ENCODE results near the gene PEX5L.

PEX5L gene

DNA sequence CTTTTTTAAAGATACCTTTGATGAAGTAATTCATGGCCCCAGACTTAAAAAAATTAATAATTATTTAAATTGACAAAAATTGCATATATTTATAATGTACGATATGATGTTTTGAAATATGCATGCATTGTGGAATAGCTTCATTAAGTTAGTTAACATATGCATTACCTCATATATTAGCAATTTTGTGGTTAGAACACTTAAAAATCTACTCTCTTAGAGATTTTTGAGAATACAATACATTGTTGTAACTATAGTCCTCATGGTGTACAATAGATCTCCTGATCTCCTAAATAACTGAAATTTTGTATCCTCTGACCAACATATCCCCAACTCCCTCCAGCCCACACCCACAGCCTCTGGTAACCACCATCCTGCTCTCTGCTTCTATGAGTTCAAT lies 104.1 kb downstream of the PEX5L start:
- TF ChIP-seq POLR2AphosphoS5 (IDR thresholded peaks at IDR 0.05; ENCODE audit: low read depth, low read length) (no peak), TAF1 (IDR thresholded peaks at IDR 0.05; ENCODE audit: borderline replicate concordance, low read depth, low read length) (no peak), POLR2A (IDR thresholded peaks at IDR 0.05; ENCODE audit: low read depth, low read length) (no peak)
- DNase-seq (ENCODE audit: insufficient read length) (no peak), FAIRE-seq (no peak)

DNA sequence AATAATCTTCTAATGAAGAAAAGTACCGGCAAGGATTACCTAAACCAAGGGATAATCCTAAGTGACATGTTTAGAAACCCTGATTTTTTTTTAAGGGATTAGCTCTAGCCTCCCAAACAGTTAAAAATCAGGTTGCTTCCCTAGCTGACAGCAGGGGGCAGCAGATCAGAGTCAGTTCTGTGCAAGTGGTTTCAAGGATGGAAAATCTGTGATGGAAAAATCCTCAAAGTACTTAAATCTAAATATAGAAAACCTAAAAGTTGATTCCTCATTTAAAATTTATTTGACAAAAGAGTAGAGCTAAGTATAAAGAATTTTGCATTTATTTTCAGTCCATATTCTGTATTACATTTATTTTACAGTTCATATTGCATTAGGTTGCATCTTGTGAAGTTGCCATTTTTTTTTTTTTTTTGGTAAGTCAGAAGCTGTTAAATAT lies 107.6 kb downstream of the PEX5L start:
- FAIRE-seq (no peak), DNase-seq (ENCODE audit: insufficient read length) (no peak)
- TF ChIP-seq POLR2A (IDR thresholded peaks at IDR 0.05; ENCODE audit: low read depth, low read length) (no peak), POLR2AphosphoS5 (IDR thresholded peaks at IDR 0.05; ENCODE audit: low read depth, low read length) (no peak), TAF1 (IDR thresholded peaks at IDR 0.05; ENCODE audit: borderline replicate concordance, low read depth, low read length) (no peak)

DNA sequence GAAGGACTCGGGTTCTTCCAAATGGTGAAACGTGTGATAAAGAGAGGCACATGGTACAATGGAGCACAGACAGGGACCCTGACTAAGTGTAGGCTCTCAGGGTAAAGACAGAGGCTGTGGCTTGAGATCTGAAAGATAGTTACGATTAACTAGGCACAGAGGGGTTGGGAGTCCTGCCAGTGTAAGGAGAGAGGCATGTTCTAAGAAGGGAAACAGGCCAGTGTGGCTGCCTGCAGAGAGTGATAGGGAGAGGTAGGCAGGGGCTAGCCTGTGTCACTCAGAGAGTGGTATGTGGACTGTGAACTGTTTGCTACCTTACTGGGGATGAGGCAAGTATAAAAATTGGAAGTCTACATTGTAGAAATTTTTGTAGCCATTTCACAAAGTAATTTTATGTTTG lies 109.5 kb downstream of the PEX5L start:
- TF ChIP-seq TAF1 (IDR thresholded peaks at IDR 0.05; ENCODE audit: borderline replicate concordance, low read depth, low read length) = no peak
- no peak for TF ChIP-seq POLR2A (IDR thresholded peaks at IDR 0.05; ENCODE audit: low read depth, low read length)
- no peak for TF ChIP-seq POLR2AphosphoS5 (IDR thresholded peaks at IDR 0.05; ENCODE audit: low read depth, low read length)
- no peak for FAIRE-seq
- DNase-seq (ENCODE audit: insufficient read length) = no peak

DNA sequence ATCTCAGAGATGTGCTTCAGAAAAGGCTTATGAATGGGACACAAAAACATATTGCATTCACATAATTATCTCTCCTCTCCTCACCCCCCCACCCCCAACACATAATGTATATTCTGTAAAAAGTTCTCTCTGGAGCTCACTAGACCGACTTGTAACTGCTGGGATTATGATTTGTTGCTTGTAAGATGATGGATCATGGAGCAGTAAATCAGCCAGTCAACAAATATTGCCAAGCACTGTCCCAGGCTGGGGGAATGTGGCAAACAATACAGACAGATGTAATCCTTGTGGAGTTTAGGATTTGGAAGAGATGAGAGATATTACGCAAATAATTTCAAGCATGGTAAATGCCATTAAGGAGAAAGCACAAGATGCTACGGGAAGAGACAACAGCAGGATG lies 114.8 kb downstream of the PEX5L start:
- FAIRE-seq (no peak), DNase-seq (ENCODE audit: insufficient read length) (no peak)
- TF ChIP-seq POLR2A (IDR thresholded peaks at IDR 0.05; ENCODE audit: low read depth, low read length) = no peak
- TF ChIP-seq POLR2AphosphoS5 (IDR thresholded peaks at IDR 0.05; ENCODE audit: low read depth, low read length) = no peak
- TF ChIP-seq TAF1 (IDR thresholded peaks at IDR 0.05; ENCODE audit: borderline replicate concordance, low read depth, low read length) = no peak

DNA sequence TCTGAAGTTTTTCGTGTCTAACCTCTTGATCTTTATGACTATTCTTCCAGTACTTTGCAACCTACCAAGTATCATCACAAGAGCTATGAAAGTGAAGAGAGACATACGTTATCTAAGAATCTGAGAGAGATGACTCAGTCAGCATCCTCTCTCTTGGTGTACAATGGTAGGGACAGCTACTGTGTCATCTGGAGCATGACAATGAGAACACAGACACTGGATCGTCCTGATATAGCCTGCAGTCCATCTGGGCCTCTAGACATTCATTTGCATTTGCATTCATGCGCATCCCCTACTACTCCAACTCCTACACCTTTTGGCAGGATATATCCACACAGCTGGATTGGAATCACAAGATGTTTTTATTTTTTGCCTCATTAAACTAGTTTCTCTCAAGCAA lies 115.2 kb downstream of the PEX5L start:
- no peak for DNase-seq (ENCODE audit: insufficient read length)
- TF ChIP-seq POLR2AphosphoS5 (IDR thresholded peaks at IDR 0.05; ENCODE audit: low read depth, low read length) (no peak), TAF1 (IDR thresholded peaks at IDR 0.05; ENCODE audit: borderline replicate concordance, low read depth, low read length) (no peak), POLR2A (IDR thresholded peaks at IDR 0.05; ENCODE audit: low read depth, low read length) (no peak)
- FAIRE-seq = no peak

DNA sequence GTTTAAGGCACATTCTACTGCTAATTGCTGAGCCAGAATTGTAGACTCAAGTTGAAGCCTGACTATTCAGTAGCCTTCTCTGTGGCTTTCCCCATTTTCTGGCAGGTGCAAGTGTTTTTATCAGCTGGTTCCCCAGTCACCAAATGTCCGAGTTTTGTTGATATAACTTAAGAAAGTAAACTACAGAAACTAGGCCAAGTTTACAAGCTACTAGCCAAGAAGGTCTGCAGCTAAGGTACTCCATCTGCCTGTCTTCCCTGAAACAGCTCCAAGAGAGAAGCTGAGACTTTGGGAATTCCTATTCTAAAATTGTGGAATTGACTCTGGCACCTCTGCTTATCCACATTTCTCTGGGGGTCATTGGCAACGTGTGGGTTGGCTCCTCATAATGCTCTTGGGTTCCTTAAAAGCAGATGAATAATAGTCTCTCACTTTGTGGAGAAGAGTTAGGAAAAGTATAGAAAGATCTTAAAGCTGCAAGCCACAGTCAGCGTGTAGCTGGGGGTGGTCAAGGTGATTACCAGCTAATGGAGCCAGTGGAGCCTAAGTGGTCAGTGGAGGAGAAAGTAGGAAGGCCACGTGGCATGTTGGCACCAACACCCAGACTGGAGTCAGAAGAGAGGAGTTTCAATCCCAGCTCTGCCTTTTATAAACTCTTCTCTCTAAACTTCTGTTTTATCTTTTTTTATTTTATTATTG lies 128.8 kb downstream of the PEX5L start:
- FAIRE-seq (no peak), DNase-seq (ENCODE audit: insufficient read length) (no peak)
- TF ChIP-seq POLR2A (IDR thresholded peaks at IDR 0.05; ENCODE audit: low read depth, low read length) (no peak), POLR2AphosphoS5 (IDR thresholded peaks at IDR 0.05; ENCODE audit: low read depth, low read length) (no peak), TAF1 (IDR thresholded peaks at IDR 0.05; ENCODE audit: borderline replicate concordance, low read depth, low read length) (no peak)

DNA sequence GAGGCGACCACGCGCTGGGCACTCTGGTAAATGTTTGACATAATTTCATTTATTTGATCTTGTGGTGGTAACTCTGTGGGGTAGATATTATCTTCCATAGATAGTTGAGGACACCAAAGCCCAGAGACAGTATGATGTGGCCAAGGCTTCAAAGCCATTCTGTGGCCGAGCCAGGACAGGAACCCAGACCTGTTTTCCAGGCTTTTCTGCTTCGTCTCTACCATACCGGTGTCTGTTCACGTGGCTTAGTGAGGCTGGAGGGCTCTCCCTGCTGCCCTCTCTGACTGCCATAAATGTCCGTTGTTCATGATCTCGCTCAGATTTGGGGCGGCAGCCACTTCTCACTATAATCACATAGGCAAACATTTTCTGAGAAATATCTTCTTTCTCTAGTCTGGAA lies 134.7 kb downstream of the PEX5L start:
- DNase-seq (ENCODE audit: insufficient read length) = no peak
- FAIRE-seq = no peak
- no peak for TF ChIP-seq POLR2AphosphoS5 (IDR thresholded peaks at IDR 0.05; ENCODE audit: low read depth, low read length)
- no peak for TF ChIP-seq POLR2A (IDR thresholded peaks at IDR 0.05; ENCODE audit: low read depth, low read length)
- no peak for TF ChIP-seq TAF1 (IDR thresholded peaks at IDR 0.05; ENCODE audit: borderline replicate concordance, low read depth, low read length)

DNA sequence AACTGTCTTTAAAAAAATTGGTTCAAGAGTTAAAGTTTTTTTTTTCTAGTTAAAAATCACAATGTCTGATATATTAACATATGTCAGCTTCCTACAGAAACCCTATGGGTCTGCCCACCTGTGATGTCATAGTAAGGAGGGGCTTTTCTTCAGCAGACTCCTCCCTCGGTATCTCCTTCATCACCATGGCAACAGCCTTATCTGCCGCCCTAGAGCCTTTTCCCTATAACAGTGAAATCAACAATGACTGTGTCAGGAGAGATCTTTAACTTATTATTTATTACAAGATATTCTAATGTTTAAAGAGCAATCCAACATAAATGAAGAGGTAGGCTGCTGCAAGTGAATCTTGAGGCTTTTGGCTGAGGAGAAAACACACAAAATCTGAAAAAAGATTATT lies 138.7 kb downstream of the PEX5L start:
- FAIRE-seq (no peak), DNase-seq (ENCODE audit: insufficient read length) (no peak)
- no peak for TF ChIP-seq POLR2AphosphoS5 (IDR thresholded peaks at IDR 0.05; ENCODE audit: low read depth, low read length)
- no peak for TF ChIP-seq POLR2A (IDR thresholded peaks at IDR 0.05; ENCODE audit: low read depth, low read length)
- TF ChIP-seq TAF1 (IDR thresholded peaks at IDR 0.05; ENCODE audit: borderline replicate concordance, low read depth, low read length) = no peak

DNA sequence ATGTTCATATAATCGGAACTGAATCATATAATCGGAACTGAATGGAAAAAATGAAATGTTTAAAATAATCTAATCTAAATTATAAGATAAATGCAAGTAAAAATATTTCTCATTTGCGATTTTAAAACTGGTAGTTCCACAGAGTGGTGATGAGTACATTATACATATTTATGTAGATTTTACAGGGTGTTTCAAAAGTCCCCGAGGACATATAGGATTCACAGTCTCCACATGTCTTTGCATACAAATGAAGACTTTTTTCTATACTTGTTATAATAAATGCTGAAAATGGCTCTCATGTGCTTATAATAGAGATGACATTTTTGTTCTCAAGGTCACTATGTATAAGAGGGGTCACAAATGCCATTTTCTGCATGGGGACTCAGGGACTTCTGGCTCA lies 139.5 kb downstream of the PEX5L start:
- DNase-seq (ENCODE audit: insufficient read length) = no peak
- FAIRE-seq = no peak
- no peak for TF ChIP-seq POLR2A (IDR thresholded peaks at IDR 0.05; ENCODE audit: low read depth, low read length)
- TF ChIP-seq TAF1 (IDR thresholded peaks at IDR 0.05; ENCODE audit: borderline replicate concordance, low read depth, low read length) = no peak
- TF ChIP-seq POLR2AphosphoS5 (IDR thresholded peaks at IDR 0.05; ENCODE audit: low read depth, low read length) = no peak

DNA sequence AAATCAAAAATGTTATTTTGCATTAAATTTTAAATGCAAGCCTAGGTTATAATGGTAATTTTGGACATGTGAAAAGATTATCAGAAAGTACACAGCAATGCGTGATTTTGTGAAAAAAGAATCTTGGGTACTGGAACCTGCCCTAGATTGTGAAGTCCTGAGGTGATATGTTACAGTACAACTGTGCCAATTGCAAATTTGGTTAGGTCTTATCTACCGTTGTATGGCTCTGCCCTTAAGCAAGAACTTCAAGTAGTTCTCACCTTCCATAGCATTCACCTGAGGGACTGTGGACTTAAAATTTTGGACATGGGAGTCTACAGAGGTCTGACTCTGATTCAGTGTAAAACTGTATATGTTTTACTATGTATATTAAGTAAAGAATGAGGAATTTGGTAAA lies 140.2 kb downstream of the PEX5L start:
- FAIRE-seq (no peak), DNase-seq (ENCODE audit: insufficient read length) (no peak)
- TF ChIP-seq POLR2AphosphoS5 (IDR thresholded peaks at IDR 0.05; ENCODE audit: low read depth, low read length) (no peak), TAF1 (IDR thresholded peaks at IDR 0.05; ENCODE audit: borderline replicate concordance, low read depth, low read length) (no peak), POLR2A (IDR thresholded peaks at IDR 0.05; ENCODE audit: low read depth, low read length) (no peak)

DNA sequence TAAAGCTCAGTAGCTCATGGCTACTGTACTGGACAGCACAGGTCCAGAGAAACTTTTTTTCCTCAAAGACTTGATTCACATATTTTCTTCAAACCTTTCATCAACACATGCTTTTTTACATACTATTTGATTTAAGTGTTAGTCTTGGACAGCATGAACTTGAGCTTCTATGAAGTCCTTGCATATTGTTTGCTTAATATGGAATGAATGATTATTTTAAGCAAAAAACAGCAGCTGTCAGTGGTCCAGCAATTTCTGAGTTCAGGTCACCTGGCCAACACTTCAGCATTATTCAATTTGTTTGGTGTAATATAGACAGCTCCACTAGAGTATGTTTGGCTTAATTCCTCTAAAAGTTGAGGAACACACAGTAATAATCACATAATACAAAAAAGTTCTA lies 141.4 kb downstream of the PEX5L start:
- no peak for FAIRE-seq
- TF ChIP-seq POLR2AphosphoS5 (IDR thresholded peaks at IDR 0.05; ENCODE audit: low read depth, low read length) (no peak), POLR2A (IDR thresholded peaks at IDR 0.05; ENCODE audit: low read depth, low read length) (no peak), TAF1 (IDR thresholded peaks at IDR 0.05; ENCODE audit: borderline replicate concordance, low read depth, low read length) (no peak)
- no peak for DNase-seq (ENCODE audit: insufficient read length)

DNA sequence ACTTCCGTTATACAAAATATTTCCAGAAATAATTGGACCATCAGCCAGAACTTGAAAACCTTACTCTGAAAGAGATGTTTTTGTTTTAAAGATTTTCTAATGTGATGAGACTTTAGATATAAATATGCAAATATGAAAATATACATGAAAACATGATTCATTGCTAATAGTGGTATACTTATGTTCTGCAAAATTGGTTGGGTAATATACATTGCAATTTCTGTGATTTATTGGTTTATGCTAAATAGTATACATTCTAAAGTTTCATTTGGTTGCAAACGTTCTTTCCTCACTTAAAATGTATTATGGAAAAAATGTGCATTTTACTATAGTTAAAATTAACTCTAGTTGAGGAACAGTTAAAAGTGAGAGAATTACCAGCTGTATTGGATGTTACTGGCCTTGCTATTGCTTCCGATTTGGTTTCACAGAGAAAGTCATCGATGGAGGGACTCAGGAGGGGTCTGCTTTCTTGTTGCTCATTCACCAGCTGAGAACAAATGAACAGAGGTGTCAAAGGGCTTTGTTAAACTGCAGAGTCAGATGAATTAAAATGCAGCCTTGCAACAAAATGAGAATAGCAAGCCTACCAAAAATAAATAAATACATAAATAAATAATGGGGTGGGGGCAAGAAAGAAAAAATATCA lies 149.3 kb downstream of the PEX5L start:
- DNase-seq (ENCODE audit: insufficient read length) = no peak
- TF ChIP-seq POLR2AphosphoS5 (IDR thresholded peaks at IDR 0.05; ENCODE audit: low read depth, low read length) (no peak), POLR2A (IDR thresholded peaks at IDR 0.05; ENCODE audit: low read depth, low read length) (no peak), TAF1 (IDR thresholded peaks at IDR 0.05; ENCODE audit: borderline replicate concordance, low read depth, low read length) (no peak)
- no peak for FAIRE-seq
